Activated naive CD8-positive, alpha-beta T cell treated with anti-CD3 and anti-CD28 coated beads for 36 hours (primary cell): ENCODE data around the gene TXNDC15. TPM values are rescaled to one million over a fixed set of nuclear protein-coding genes. Genes with fewer than 3 reads are reported as not detected.
A peak's percentile ranks its signal among the peaks of the same experiment; 100 is the strongest.
"Not testable (repeated sequence)": the region's sequence is repeated elsewhere in the genome, so short reads cannot be mapped to it uniquely, and the experiment has no call there.

Experiments used
- DNase-seq: peaks from one replicate; pipeline ENCODE4 v3.0.0; 2021
- H3K27ac Mint-ChIP-seq: one replicate; pipeline ENCODE4 v1.8.0; 2022; ENCODE audit warnings: mild to moderate bottlenecking, moderate library complexity, mixed read lengths
- H3K27me3 Mint-ChIP-seq: one replicate; pipeline ENCODE4 v1.8.0; 2022; ENCODE audit warnings: mild to moderate bottlenecking, mixed read lengths
- H3K36me3 Mint-ChIP-seq: one replicate; pipeline ENCODE4 v1.8.0; 2021; ENCODE audit warnings: mild to moderate bottlenecking, mixed read lengths
- H3K4me1 Mint-ChIP-seq: one replicate; pipeline ENCODE4 v1.8.0; 2021; ENCODE audit warnings: mixed read lengths
- H3K4me3 Mint-ChIP-seq: one replicate; pipeline ENCODE4 v1.8.0; 2022; ENCODE audit warnings: mild to moderate bottlenecking, moderate library complexity, mixed read lengths
- H3K9me3 Mint-ChIP-seq: one replicate; pipeline ENCODE4 v1.8.0; 2022; ENCODE audit warnings: mixed read lengths
- total RNA-seq, 2 experiments: library from RNA; stranded (reverse); gene quantifications; one replicate each; pipeline ENCODE4 v1.2.3, GENCODE V29; 2021

Gene TXNDC15, protein sequence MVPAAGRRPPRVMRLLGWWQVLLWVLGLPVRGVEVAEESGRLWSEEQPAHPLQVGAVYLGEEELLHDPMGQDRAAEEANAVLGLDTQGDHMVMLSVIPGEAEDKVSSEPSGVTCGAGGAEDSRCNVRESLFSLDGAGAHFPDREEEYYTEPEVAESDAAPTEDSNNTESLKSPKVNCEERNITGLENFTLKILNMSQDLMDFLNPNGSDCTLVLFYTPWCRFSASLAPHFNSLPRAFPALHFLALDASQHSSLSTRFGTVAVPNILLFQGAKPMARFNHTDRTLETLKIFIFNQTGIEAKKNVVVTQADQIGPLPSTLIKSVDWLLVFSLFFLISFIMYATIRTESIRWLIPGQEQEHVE
- 10 to 100 TPM; 27.2 to 29.4 TPM for total RNA-seq

DNA sequence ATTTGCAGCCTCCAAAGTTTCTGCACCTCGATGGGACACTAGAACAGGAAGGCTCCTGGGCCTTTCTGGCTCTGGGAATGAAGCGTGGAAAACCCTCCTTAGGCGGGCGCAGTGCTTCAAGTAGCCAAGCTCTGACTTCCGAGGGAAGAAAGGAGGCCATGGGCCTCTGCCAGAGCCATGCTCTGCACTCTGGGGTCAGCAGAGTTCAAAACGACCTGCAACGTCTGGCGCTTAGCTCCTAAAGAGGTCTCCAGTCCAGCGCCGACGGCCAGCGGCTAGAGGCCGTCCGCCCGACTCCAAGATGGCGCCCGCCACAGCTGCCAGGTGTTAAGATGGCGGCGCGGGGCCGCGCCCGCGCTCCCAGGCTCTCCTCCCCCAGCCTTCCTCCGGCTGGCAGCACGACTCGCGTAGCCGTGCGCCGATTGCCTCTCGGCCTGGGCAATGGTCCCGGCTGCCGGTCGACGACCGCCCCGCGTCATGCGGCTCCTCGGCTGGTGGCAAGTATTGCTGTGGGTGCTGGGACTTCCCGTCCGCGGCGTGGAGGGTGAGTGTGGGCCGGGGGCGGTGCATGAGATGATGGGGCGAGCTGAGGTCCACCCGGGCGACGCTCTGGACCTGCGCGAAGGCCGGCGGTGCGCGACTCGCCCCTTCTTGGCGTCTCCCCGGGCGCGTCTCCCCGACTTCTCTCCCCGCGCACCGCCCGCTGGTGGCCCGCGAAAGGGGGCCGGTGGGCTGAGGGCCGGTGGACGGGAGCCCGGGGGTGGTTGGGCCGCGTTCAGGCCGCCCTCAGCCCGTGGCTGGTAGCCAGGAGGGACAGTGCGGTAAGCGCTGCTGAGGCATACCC lies at the start of gene TXNDC15:
Gene TXNDC15, plus strand, starts transcription at position 385 of the 844 bp plus-strand sequence. Its CDS starts 57 bp downstream, at position 442.
- peak; percentile 87 for DNase-seq
- peaks cover 15% of the 10 kb centered on the region for H3K36me3 Mint-ChIP-seq

DNA sequence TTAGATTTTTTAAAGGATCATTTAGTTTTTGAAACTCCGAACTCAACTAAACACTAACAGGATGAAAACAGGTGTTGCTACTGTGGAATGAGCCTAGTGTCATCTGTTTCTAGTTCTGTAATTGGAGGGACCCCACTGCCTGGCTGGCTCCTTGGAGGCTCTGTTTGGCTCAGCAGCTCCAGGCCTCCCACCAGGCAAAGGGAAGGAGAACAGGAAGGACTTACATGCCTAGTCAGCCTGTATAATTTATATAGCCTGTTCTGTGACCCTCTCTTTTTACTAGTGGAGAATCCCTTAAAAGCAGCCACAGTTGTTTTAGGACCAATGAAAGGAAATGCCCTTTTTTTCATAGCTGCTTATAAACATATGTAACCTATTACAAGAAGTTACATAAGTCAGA lies 49.5 kb upstream of the TXNDC15 start:
- Mint-ChIP-seq H3K4me3 (no peak overlapping the region), H3K36me3 (peaks cover 7% of the 10 kb centered on the region), H3K9me3 (no peaks in the 10 kb centered on the region), H3K27me3 (no peaks in the 10 kb centered on the region), H3K4me1 (no peaks in the 10 kb centered on the region), H3K27ac (no peak overlapping the region)
- no peak for DNase-seq

More for the DNA sequence above, at the start of gene TXNDC15:
- H3K9me3 Mint-ChIP-seq, result no peaks in the 10 kb centered on the region
- peak within 1 kb of the TSS; percentile 97 for H3K4me3 Mint-ChIP-seq
- peaks cover 39% of the 10 kb centered on the region for H3K4me1 Mint-ChIP-seq
- peak within 1 kb of the TSS; percentile 95 for H3K27ac Mint-ChIP-seq
- H3K27me3 Mint-ChIP-seq, result no peaks in the 10 kb centered on the region

DNA sequence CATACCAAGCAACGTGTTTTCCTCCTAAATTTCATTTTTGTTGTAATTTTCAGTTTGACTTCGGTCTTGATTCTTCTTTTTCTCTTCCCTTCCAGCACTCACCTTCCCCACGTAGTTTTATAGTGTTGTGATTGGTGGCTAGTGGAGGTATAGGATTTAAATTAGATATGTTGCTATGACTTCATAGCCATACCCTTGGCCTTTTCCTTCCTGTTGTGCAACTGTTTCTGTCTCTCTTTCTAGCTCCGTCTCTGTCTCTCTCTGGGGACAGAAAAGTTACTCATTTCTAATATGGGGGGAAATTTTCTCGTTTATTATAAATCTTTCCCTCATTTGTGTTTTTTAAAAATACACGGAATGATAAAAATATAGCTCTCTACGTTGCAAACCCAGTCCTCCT lies 49.0 kb upstream of the TXNDC15 start:
- Mint-ChIP-seq H3K4me3 (no peak overlapping the region), H3K4me1 (no peaks in the 10 kb centered on the region), H3K27me3 (no peaks in the 10 kb centered on the region), H3K36me3 (peaks cover 7% of the 10 kb centered on the region), H3K27ac (no peak overlapping the region), H3K9me3 (no peaks in the 10 kb centered on the region)
- no peak for DNase-seq

DNA sequence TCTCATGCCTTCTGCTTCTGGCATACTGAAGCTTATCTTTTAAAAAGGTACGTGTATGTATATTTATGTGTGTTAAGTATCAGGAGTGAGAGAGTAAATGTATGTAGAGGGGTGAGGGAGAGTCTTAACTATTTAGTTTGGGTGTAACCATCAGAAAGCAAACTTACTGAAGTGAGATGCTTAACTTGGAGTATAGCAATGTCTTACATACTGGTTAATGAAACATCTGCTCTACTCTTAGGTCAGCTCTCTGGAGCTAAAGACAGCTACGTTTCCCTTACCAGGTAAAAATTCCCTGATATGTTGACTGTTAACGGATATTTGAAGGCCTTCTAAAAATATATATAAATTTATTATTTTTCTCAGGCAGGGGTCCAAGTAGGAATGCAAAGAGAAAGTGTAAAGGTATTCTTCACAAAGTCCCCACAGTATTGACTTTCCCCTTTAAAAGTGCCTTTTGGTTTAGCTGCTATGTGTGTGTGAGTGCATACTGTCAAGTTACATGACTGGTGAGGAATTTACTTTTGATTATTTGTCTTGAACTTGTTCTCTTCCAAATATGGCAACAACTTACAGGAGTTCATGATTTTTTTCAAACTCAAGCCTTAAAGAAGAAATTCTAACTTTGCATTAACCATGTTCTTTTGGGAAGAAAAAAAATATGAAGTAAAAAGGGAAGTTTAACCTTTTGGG lies 40.7 kb upstream of the TXNDC15 start:
- Mint-ChIP-seq H3K4me3 (no peak overlapping the region), H3K9me3 (no peaks in the 10 kb centered on the region), H3K36me3 (peaks cover 7% of the 10 kb centered on the region), H3K4me1 (no peaks in the 10 kb centered on the region), H3K27me3 (no peaks in the 10 kb centered on the region), H3K27ac (no peak overlapping the region)
- DNase-seq, result no peak

DNA sequence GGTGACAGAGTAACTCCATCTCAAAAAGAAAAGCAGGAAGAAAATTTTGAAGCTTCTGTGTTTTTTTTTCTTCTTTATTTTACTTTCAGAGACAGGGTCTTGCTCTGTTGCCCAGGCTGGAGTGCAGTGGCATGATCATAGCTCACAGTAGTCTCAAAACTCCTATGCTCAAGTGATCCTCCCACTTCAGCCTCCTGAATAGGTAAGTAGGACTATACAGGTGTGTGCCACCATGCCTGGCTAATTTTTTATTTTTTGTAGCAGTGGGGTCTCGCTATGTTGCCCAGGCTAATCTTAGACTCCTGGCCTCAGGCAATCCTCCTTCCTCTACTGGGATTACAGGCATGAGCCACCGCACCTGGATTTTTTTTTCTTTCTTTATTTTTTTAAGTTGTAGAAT lies 38.5 kb upstream of the TXNDC15 start:
- Mint-ChIP-seq H3K27ac (no peak overlapping the region), H3K36me3 (peaks cover 15% of the 10 kb centered on the region), H3K4me1 (no peaks in the 10 kb centered on the region), H3K27me3 (no peaks in the 10 kb centered on the region), H3K9me3 (no peaks in the 10 kb centered on the region), H3K4me3 (no peak overlapping the region)
- no peak for DNase-seq

DNA sequence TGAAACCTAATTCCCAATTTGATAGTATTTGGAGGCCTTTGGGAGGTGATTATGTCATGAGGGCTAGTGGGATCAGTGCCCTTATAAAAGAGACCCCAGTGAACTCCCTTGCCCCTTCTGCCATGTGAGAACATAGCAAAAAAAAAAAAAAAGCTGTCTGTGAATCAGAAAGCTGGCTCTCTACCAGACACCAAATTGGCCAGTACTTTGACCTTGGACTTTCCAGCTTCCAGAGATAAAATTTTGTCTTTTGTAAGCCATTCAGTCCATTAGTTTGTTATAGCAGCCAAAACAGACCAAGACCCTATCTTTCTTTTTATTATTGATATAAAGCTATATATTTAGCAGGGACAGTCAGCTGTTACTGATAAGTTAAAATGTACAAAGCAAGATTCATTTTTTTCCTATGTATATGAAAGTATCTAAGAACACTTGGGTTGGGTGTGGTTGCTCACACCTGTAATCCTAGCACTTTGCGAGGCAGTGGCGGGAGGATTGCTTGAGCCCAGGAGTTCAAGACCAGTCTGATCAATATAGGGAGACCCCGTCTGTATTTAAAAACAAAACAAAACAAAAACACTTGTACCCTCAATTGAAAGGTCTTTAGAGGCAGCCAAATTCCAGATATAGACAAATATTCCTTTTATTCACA lies 36.5 kb upstream of the TXNDC15 start:
- DNase-seq, result no peak
- H3K9me3 Mint-ChIP-seq, result no peaks in the 10 kb centered on the region
- H3K27ac Mint-ChIP-seq, result no peak overlapping the region
- H3K27me3 Mint-ChIP-seq, result no peaks in the 10 kb centered on the region
- peaks cover 13% of the 10 kb centered on the region for H3K36me3 Mint-ChIP-seq
- H3K4me1 Mint-ChIP-seq, result no peaks in the 10 kb centered on the region
- H3K4me3 Mint-ChIP-seq, result no peak overlapping the region

DNA sequence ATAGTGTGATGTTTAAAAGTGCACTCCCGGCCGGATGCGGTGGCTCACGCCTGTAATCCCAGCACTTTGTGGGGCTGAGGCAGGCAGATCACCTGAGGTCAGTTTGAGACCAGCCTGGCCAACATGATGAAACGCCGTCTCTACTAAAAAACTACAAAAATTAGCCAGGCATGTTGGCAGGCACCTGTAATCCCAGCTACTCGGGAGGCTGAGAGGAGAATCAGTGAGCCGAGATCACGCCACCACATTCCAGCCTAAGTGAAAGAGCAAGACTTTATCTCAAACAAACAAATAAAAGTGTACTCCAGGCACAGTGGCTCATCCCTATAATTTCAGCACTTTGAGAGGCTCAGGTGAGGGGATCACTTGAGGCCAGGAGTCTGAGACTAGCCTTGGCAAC lies 35.8 kb upstream of the TXNDC15 start:
- H3K27me3 Mint-ChIP-seq, H3K4me1 Mint-ChIP-seq, H3K9me3 Mint-ChIP-seq, DNase-seq, H3K4me3 Mint-ChIP-seq, H3K27ac Mint-ChIP-seq: not testable (repeated sequence)
- H3K36me3 Mint-ChIP-seq, result peaks cover 13% of the 10 kb centered on the region

DNA sequence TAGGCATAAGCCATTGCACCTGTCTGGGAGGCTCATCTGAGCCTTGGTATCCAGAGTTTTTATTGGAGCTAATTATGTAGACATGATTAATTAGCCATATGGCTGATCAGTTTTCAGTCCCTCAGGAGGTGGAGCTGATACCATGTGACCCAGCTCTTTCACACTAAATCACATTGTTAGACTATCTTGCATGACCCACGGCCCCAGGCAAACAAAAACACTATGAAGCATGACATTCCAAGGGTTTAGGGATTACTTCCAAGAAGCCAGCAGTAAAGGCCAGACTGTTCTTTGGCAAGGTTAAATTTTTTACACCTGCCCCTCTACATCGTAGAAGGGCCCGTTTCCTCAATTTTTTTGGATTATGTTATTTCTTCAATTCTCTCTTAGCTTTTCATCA lies 33.4 kb upstream of the TXNDC15 start:
- peaks cover 15% of the 10 kb centered on the region for H3K36me3 Mint-ChIP-seq
- no peaks in the 10 kb centered on the region for H3K9me3 Mint-ChIP-seq
- H3K4me1 Mint-ChIP-seq, result peaks cover 8% of the 10 kb centered on the region
- DNase-seq, result no peak
- H3K4me3 Mint-ChIP-seq, result no peak overlapping the region
- no peak overlapping the region for H3K27ac Mint-ChIP-seq
- no peaks in the 10 kb centered on the region for H3K27me3 Mint-ChIP-seq

DNA sequence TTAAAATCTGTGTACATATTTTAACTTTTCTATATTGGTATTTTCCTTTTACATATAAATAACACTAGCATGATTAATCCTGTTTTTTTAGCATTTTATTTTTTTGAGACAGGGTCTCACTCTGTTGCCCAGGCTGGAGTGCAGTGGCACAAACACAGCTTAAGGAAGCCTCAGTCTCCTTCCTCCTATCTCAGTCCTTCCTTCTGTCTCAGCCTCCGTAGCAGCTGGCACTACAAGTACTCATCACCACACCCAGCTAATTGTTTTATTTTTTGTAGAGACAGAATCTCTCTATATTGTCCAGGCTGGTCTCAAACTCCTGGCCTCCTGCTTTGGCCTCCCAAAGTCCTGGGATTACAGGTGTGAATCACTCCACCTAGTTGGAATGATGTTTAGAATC lies 29.9 kb upstream of the TXNDC15 start:
- peaks cover 18% of the 10 kb centered on the region for H3K4me1 Mint-ChIP-seq
- no peak overlapping the region for H3K27ac Mint-ChIP-seq
- no peaks in the 10 kb centered on the region for H3K9me3 Mint-ChIP-seq
- no peak overlapping the region for H3K4me3 Mint-ChIP-seq
- no peaks in the 10 kb centered on the region for H3K27me3 Mint-ChIP-seq
- no peak for DNase-seq
- peaks cover 26% of the 10 kb centered on the region for H3K36me3 Mint-ChIP-seq

DNA sequence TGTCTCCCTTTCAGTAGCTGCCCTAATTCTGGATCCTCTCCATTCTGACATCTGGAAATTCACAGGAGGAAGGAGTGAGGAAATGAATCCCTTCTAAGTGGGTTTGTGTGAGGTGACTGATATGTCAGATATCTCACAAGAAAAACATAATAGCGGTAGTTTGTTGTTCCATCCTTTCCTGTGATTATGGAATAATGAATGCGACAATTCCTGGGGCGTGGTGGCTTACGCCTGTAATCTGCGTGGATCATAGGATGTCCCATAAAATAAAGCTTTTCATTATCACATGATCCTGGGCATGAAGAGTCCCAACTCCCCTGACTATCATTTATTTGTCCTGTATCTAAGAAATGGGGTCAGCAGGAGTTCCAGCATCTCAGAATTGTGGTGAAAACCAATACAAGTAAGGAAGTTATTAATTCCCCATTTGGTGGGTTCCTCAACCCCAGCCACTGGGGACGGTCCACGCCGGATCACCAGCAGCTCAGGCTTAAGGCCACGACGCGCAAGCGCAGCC lies 28.8 kb upstream of the TXNDC15 start:
- Mint-ChIP-seq H3K9me3 (no peaks in the 10 kb centered on the region), H3K27ac (peak overlapping the region; percentile 96), H3K36me3 (peaks cover 23% of the 10 kb centered on the region), H3K4me1 (peaks cover 25% of the 10 kb centered on the region), H3K27me3 (no peaks in the 10 kb centered on the region), H3K4me3 (peak overlapping the region; percentile 93)
- DNase-seq, result no peak

DNA sequence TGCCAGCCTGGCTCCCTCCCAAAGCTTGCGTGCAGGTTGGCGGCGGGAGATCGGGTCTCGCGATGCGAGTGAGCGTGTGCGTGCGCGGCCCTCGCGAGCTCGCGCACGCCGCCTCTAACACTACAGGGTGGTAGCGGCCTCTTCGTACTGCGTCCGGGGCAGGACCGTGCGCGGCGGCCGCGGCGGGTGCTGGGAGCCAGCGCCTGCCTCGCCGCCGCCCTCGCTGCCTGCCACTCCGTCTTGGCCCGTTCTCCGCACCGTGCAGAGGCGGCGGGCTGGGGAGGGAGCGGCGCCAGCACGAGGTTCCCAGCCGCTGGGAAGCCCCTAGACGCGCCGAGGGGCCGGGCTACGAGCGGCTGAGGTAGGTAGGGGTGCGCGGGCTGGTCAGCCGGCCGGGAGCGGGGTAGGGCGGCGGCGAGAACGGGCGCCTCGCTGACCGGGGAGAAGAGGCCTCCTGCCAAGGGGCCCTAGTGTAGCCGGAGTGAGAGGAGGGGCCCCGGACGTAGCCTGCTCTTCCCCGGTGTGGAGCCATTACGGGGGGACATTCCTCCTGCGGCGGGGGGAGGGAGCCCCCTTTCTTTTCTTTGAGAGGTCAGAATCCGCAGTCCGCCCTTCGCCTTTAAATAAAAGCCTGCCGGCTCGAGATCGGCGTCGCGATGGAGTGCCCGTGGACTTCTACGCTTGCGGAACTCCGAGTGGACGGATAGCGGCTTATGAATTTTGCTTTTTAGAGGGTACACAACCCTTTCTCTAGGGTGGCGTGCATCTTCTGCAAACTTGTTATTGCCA lies 28.1 kb upstream of the TXNDC15 start, which contains the start of gene C5orf24:
Gene C5orf24, plus strand, starts transcription at position 117 of the 789 bp plus-strand sequence. CDS start 8,933 bp downstream, outside the sequence.
- H3K4me1 Mint-ChIP-seq, result peaks cover 28% of the 10 kb centered on the region
- no peaks in the 10 kb centered on the region for H3K9me3 Mint-ChIP-seq

DNA sequence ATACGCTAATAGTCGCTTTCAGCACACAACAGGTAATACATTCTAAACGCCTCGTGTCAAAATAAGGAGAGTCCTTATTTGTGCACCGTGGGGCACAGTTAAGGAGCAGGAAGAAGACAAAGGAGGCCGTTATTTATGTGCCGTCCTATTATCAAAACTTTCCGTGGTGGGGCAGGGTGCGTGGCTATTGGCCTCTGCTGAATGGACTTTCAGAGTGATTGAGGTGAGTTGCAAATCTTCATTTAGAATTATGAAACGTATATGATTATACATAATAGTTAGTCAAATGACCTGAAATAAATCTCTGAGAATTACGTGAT lies 27.6 kb upstream of the TXNDC15 start:
- peak; percentile 26 for DNase-seq
- peaks cover 27% of the 10 kb centered on the region for H3K36me3 Mint-ChIP-seq
- H3K4me1 Mint-ChIP-seq, result peaks cover 32% of the 10 kb centered on the region
- H3K4me3 Mint-ChIP-seq, result peak overlapping the region; percentile 93
- no peaks in the 10 kb centered on the region for H3K9me3 Mint-ChIP-seq
- H3K27me3 Mint-ChIP-seq, result no peaks in the 10 kb centered on the region
- H3K27ac Mint-ChIP-seq, result peak overlapping the region; percentile 92

More for the DNA sequence above, 28.1 kb upstream of the TXNDC15 start, which contains the start of gene C5orf24:
- peaks cover 22% of the 10 kb centered on the region for H3K36me3 Mint-ChIP-seq
- DNase-seq, result peak; percentile 94
- peak within 1 kb of the TSS; percentile 93 for H3K4me3 Mint-ChIP-seq
- H3K27ac Mint-ChIP-seq, result peak within 1 kb of the TSS; percentile 96
- H3K27me3 Mint-ChIP-seq, result no peaks in the 10 kb centered on the region

DNA sequence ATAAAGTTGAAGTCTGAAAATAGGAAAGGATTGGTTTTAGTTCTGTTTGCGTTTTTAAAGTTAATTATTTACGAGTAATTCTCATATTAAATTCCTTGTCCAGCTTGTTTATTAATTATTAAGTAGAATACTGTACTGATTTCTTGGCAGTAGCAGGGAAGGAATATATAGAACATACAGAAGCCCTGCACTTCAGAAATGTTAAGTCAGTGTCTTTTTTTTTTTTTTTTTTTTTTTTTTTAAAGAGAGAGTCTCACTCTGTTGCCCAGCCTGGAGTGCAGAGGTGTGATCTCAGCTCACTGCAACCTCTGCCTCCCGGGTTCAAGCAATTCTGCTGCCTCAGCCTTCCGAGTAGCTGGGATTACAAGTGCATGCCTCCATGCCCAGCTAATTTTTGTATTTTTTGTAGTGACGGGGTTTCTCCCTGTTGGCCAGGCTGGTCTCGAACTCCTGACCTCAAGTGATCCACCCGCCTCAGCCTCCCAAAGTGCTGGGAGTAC lies 24.7 kb upstream of the TXNDC15 start:
- not testable (repeated sequence) for H3K27ac Mint-ChIP-seq, H3K9me3 Mint-ChIP-seq

More for the DNA sequence above, 24.7 kb upstream of the TXNDC15 start:
- not testable (repeated sequence) for H3K27me3 Mint-ChIP-seq, H3K4me3 Mint-ChIP-seq, DNase-seq
- H3K4me1 Mint-ChIP-seq, result peaks cover 34% of the 10 kb centered on the region
- H3K36me3 Mint-ChIP-seq, result peaks cover 32% of the 10 kb centered on the region
